IMR-90 (cell line): ENCODE data around the gene STUB1. TPM values are rescaled to one million over a fixed set of nuclear protein-coding genes. Genes with fewer than 3 reads are reported as not detected.

ENCODE experiments used
- ATAC-seq: fragments of 200-7000 bp; cut with Tn5 transposase; 2 replicates; pipeline ENCODE4 v1.9.1; 2020; ENCODE audit warnings: low read depth, mild to moderate bottlenecking, moderate library complexity
- BruUV-seq: library from RNA; stranded (reverse); fragments of 400-500 nt; replicated peaks from 2 replicates; lab custom pipeline; 2021; lab: Mats Ljungman, UMichigan
- CTCF ChIA-PET: fragments of 300-600 bp; formaldehyde crosslinking; extraction: SDS; loops from one replicate; lab custom pipeline; 2021; ENCODE audit warnings: antibody characterized with exemption; lab: Yijun Ruan, JAX
- POLR2A ChIA-PET: fragments of 300-600 bp; sonication (Branson Sonifier 250); formaldehyde crosslinking; loops from one replicate; lab custom pipeline; 2022; ENCODE audit warnings: antibody characterized with exemption; ENCODE audit not compliant: unreplicated experiment; lab: Charles Lee
- DNase-seq: peaks from one replicate; pipeline ENCODE4 v3.0.0; 2013
- H2AFZ ChIP-seq: replicated peaks from 2 replicates; pipeline ENCODE3; 2013; ENCODE audit warnings: low read length, mild to moderate bottlenecking; ENCODE audit not compliant: poor library complexity
- H2AK5ac ChIP-seq: 2 replicates; pipeline ENCODE4 v1.6.1; 2013; ENCODE audit warnings: low read depth, low read length, inconsistent platforms
- H2AK9ac ChIP-seq: replicated peaks from 2 replicates; pipeline ENCODE3; 2013; ENCODE audit warnings: mild to moderate bottlenecking, low read depth, low read length, moderate library complexity; ENCODE audit not compliant: poor library complexity
- H2BK120ac ChIP-seq: 2 replicates; pipeline ENCODE4 v1.6.1; 2013; ENCODE audit warnings: low read depth, low read length, inconsistent platforms
- H2BK15ac ChIP-seq: 3 replicates; pipeline ENCODE4 v1.6.1; 2013; ENCODE audit warnings: low read depth, low read length, inconsistent platforms
- H2BK20ac ChIP-seq: 2 replicates; pipeline ENCODE4 v1.6.1; 2013; ENCODE audit warnings: low read depth, mild to moderate bottlenecking, inconsistent platforms, low read length, moderate library complexity
- H2BK5ac ChIP-seq: 2 replicates; pipeline ENCODE4 v1.6.1; 2013; ENCODE audit warnings: mild to moderate bottlenecking, low read depth, low read length, inconsistent platforms; ENCODE audit not compliant: poor library complexity, severe bottlenecking
- H3K14ac ChIP-seq: replicated peaks from 2 replicates; pipeline ENCODE4 v1.6.1; 2013; ENCODE audit warnings: low read depth, low read length, inconsistent platforms
- H3K18ac ChIP-seq: 2 replicates; pipeline ENCODE4 v1.6.1; 2013; ENCODE audit warnings: low read depth, low read length, control low read depth
- H3K23ac ChIP-seq: 2 replicates; pipeline ENCODE4 v1.6.1; 2013; ENCODE audit warnings: low read depth, low read length, inconsistent platforms
- H3K27ac ChIP-seq: 2 replicates; pipeline ENCODE4 v1.5.1; 2013; ENCODE audit warnings: mild to moderate bottlenecking, control low read depth, low read length; ENCODE audit not compliant: insufficient read depth
- H3K27me3 ChIP-seq: 2 replicates; pipeline ENCODE4 v1.6.1; 2013; ENCODE audit warnings: low read length; ENCODE audit not compliant: control insufficient read depth, insufficient read depth
- H3K36me3 ChIP-seq: 2 replicates; pipeline ENCODE4 v1.6.1; 2013; ENCODE audit warnings: low read length, mixed read lengths; ENCODE audit not compliant: control insufficient read depth, insufficient read depth
- H3K4ac ChIP-seq: 2 replicates; pipeline ENCODE4 v1.6.1; 2013; ENCODE audit warnings: low read depth, low read length, inconsistent platforms
- H3K4me1 ChIP-seq: 2 replicates; pipeline ENCODE4 v1.6.1; 2013; ENCODE audit warnings: low read length, mixed read lengths; ENCODE audit not compliant: control insufficient read depth, insufficient read depth
- H3K4me2 ChIP-seq: 2 replicates; pipeline ENCODE4 v1.6.1; 2013; ENCODE audit warnings: low read depth, mild to moderate bottlenecking, control low read depth, low read length, moderate library complexity
- H3K4me3 ChIP-seq: 2 replicates; pipeline ENCODE4 v1.5.1; 2013; ENCODE audit warnings: low read depth, mild to moderate bottlenecking, control low read depth, low read length, moderate library complexity; ENCODE audit not compliant: insufficient read depth
- H3K56ac ChIP-seq: 2 replicates; pipeline ENCODE4 v1.6.1; 2013; ENCODE audit warnings: low read length, inconsistent platforms; ENCODE audit not compliant: insufficient read depth; ENCODE audit errors: extremely low read depth
- H3K79me1 ChIP-seq, 2 experiments: 2 replicates each; pipeline ENCODE4 v1.6.1; 2013; ENCODE audit warnings: low read length in 2 of 2, inconsistent platforms in 1 of 2, low read depth in 1 of 2
- H3K9ac ChIP-seq: 2 replicates; pipeline ENCODE4 v1.6.1; 2013; ENCODE audit warnings: low read depth, low read length, control low read depth
- H3K9me1 ChIP-seq: 2 replicates; pipeline ENCODE4 v1.6.1; 2013; ENCODE audit warnings: low read length, inconsistent platforms; ENCODE audit not compliant: insufficient read depth
- H3K9me3 ChIP-seq: 2 replicates; pipeline ENCODE4 v1.6.1; 2013; ENCODE audit warnings: low read length; ENCODE audit not compliant: control insufficient read depth, insufficient read depth
- H4K20me1 ChIP-seq: 2 replicates; pipeline ENCODE4 v1.6.1; 2013; ENCODE audit warnings: low read length, inconsistent platforms; ENCODE audit not compliant: insufficient read depth
- H4K5ac ChIP-seq: 2 replicates; pipeline ENCODE4 v1.6.1; 2013; ENCODE audit warnings: mild to moderate bottlenecking, low read depth, low read length, control low read depth
- H4K8ac ChIP-seq, 2 experiments: 2 replicates each; pipeline ENCODE4 v1.6.1; 2013; ENCODE audit warnings: low read depth in 2 of 2, low read length in 2 of 2, control low read depth in 1 of 2, inconsistent platforms in 1 of 2
- H4K91ac ChIP-seq: 2 replicates; pipeline ENCODE4 v1.6.1; 2013; ENCODE audit warnings: low read depth, low read length, inconsistent platforms; ENCODE audit not compliant: insufficient read depth
- BHLHE40 ChIP-seq: fragments of 150-350 bp; IDR thresholded peaks from 2 replicates; pipeline ENCODE4 v1.6.1; 2016; ENCODE audit warnings: mild to moderate bottlenecking, low read depth, low read length
- CHD1 ChIP-seq: IDR thresholded peaks from 2 replicates; pipeline ENCODE4 v1.6.1; 2012; ENCODE audit warnings: low read depth, low read length, improper control_type of control experiment
- MAZ ChIP-seq: IDR thresholded peaks from 2 replicates; pipeline ENCODE4 v1.6.1; 2012; ENCODE audit warnings: low read depth, mild to moderate bottlenecking, low read length, improper control_type of control experiment, moderate library complexity, borderline replicate concordance
- MXI1 ChIP-seq: IDR thresholded peaks from 2 replicates; pipeline ENCODE4 v1.6.1; 2012; ENCODE audit warnings: low read depth, mild to moderate bottlenecking, low read length, moderate library complexity, borderline replicate concordance
- WGBS, 2 experiments: methylation state at CpG; one replicate each; pipeline versions ENCODE4 v1.1.5 to v1.1.7; 2013; ENCODE audit warnings: missing lambda C conversion rate in 2 of 2; ENCODE audit not compliant: insufficient read length in 1 of 2; ENCODE audit errors: extremely low coverage in 2 of 2; 5-methylcytosine and 5-hydroxymethylcytosine counted together
- dilution Hi-C: fragments of 300-500 bp; cut with HindIII; formaldehyde crosslinking; loops from one replicate; pipeline ENCODE4 v1.14.3; 2018; ENCODE audit warnings: low sequenced_read_pairs; ENCODE audit not compliant: unreplicated experiment
- in situ Hi-C: fragments of 300-500 bp; cut with MboI; formaldehyde crosslinking; loops from 3 replicates; pipeline ENCODE4 v1.14.3; 2019; ENCODE audit warnings: low sequenced_read_pairs, inconsistent platforms, mixed read lengths
- intact Hi-C: fragments of 100-400 bp; cut with micrococcal nuclease; formaldehyde crosslinking; loops from 2 replicates; pipeline ENCODE4 v1.10.0; 2022
- polyA plus RNA-seq, 3 experiments: library from polyadenylated mRNA; depleted of rRNA; stranded (reverse); fragments of >200 nt; gene quantifications; 2 replicates each; pipeline ENCODE4 v1.2.3, GENCODE V29; 2012; ENCODE audit warnings: low replicate concordance in 1 of 3
- total RNA-seq: library from RNA; depleted of rRNA; stranded (reverse); fragments of >200 nt; gene quantifications from 2 replicates; pipeline ENCODE4 v1.2.3, GENCODE V29; 2012

STUB1 gene
- total and polyA plus RNA-seq, 2 of the 4 experiments (the other 2 are of a cell fraction) = 183 to 186 TPM

GRCh38 chr16:674968-675883, 5.0 kb upstream of the STUB1 start, which contains the start of gene RHBDL1:
RHBDL1 (plus strand) TSS chr16:675671; CDS start chr16:675791, 120 bp downstream.
- Histone ChIP-seq H3K4me3 (peak within 1 kb of the TSS; percentile 50), H3K23ac (no peak within 1 kb of the TSS), H3K4ac (0 out of 2 replicates have a peak within 1 kb of the TSS, but pooled peaks have one; percentile 56), H3K4me1 (peaks cover 8% of the 10 kb centered on the region; the same call in 1 of the 2 replicates), H4K5ac (0 out of 2 replicates have a peak within 1 kb of the TSS, but pooled peaks have one; percentile 11), H4K8ac (no peak within 1 kb of the TSS), H2BK5ac (no peak within 1 kb of the TSS), H2BK120ac (no peak within 1 kb of the TSS), H2BK15ac (no peak within 1 kb of the TSS), H2BK20ac (no peak within 1 kb of the TSS), H4K20me1 (peaks cover 16% of the 10 kb centered on the region), H3K27ac (no peak within 1 kb of the TSS), H3K36me3 (peaks cover 38% of the 10 kb centered on the region), H2AFZ (peak within 1 kb of the TSS; percentile 89), H2AK9ac (peak within 1 kb of the TSS; percentile 90), H3K56ac (no peak within 1 kb of the TSS), H3K18ac (no peak within 1 kb of the TSS), H2AK5ac (no peak within 1 kb of the TSS; the same call in 1 of the 2 replicates), H3K14ac (no peak within 1 kb of the TSS), H4K91ac (no peak within 1 kb of the TSS), H3K4me2 (peak within 1 kb of the TSS; percentile 90), H3K9ac (no peak within 1 kb of the TSS), H3K9me1 (peaks cover 9% of the 10 kb centered on the region; the same call in 1 of the 2 replicates), H3K79me1 (peaks cover 0 to 25% of the 10 kb centered on the region in 2 experiments; a peak in 1 of 4 replicates), H3K9me3 (no peaks in the 10 kb centered on the region), H3K27me3 (no peaks in the 10 kb centered on the region)
- DNase-seq (peak; percentile 42), ATAC-seq (peak; percentile 5)
- 4% methylated on average over 34 of the region's 73 CpGs; no CpG with 5 or more reads in 1 of the 2 experiments for WGBS, 2 experiments
- TF ChIP-seq BHLHE40 (0 out of 2 replicates have a peak, but pooled peaks have one; percentile 28), MAZ (peak; percentile 21; the same call in 1 of the 2 replicates), CHD1 (no peak), MXI1 (peak; percentile 54; the same call in 1 of the 2 replicates)
- POLR2A ChIA-PET = no interaction called here
- dilution Hi-C loops = no loop called here
- in situ Hi-C loops = no loop called here
- BruUV-seq = no TSS peak
- intact Hi-C loops = no loop called here
- CTCF ChIA-PET = no interaction called here
